ENCODE measurements around the gene PCDHGA6.
A peak's percentile ranks its signal among the peaks of the same experiment; 100 is the strongest.
"Not testable (repeated sequence)": the region's sequence is repeated elsewhere in the genome, so short reads cannot be mapped to it uniquely, and the experiment has no call there.

The PCDHGA6 gene

DNA sequence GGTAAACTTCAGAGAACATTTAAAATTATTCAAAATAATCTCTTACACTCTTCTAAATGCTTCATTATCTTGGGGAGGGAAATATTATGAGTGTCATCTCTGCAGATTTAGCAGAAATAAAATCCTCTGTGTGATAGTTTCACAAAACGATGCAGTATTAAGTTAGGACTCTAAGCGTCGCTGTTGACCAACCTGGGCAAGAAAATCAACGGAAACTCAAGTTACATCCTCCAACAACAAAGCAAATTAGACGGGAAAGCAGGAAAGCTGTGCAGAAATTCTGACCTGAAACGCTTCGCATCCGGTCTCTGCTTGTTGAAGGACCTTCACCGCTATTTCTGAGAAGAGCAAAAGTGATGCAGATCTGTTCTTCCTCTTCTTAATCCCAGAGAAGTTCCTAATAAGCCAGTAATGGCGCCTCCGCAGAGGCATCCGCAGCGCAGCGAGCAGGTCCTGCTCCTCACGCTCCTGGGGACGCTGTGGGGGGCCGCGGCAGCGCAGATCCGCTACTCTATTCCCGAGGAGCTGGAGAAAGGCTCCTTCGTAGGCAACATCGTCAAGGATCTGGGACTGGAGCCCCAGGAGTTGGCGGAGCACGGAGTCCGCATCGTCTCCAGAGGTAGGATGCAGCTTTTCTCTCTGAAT, at the start of gene PCDHGA6:
PCDHGA6 (plus strand) TSS at position 219 of the 645 bp plus-strand sequence; CDS start at position 412, 193 bp downstream.
- DNase-seq = no peak

DNA sequence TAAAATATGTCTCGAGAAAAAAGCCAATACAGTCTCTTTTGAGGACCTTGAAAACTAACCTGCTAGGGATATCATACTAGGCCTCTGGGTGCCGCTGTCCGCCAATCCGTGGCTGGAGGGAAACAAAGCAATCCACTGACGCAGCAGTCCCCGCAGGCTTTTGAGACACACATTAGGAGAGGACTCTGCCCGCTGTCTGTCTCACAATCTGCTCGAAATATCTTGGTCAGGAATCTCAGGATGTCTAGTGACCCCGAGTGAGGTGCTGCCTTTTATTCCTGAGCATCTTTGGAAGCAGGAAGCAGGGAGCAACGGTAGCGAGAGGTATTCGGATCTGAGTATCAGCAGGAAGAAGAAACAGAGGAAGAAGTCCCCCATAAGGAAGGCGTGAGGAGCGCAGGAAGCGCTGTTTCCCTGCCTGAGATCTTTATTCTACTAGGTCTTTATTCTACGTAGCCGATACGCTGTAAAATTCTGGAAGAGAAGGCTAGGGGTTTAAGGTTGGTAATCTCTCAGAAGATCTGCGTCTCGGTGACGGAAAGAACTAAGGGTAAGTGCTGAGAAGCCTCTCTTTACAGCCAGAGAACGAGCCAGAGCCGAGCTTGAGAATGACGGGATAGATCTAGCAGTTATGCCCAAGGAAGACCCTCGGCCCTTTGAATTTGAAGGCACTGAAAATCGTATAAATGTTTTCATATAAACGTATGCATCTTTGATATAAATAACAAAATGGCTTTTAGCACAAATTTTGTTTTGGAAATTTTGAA, 47.4 kb upstream of the PCDHGA6 start:
- DNase-seq = peak; percentile 81

DNA sequence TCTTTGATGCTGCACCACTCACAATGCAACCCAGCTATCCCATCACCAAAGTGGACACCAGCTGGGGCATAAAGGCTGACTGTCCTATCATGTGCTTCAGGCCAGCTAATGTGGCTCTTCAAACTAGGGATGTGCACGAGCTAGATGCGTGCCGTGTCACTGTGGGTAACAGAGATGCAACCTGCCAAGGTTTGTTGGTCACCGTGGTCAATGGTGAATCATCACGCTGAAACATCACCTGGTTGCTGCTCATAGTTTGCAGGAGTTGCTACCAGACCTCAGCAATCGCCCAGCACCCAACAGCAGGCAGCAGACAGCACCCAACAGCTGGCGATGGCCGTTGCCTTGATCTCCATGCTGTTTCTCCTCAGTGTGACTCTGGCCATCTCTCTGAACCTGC, 45.5 kb upstream of the PCDHGA6 start:
- no peak for DNase-seq

DNA sequence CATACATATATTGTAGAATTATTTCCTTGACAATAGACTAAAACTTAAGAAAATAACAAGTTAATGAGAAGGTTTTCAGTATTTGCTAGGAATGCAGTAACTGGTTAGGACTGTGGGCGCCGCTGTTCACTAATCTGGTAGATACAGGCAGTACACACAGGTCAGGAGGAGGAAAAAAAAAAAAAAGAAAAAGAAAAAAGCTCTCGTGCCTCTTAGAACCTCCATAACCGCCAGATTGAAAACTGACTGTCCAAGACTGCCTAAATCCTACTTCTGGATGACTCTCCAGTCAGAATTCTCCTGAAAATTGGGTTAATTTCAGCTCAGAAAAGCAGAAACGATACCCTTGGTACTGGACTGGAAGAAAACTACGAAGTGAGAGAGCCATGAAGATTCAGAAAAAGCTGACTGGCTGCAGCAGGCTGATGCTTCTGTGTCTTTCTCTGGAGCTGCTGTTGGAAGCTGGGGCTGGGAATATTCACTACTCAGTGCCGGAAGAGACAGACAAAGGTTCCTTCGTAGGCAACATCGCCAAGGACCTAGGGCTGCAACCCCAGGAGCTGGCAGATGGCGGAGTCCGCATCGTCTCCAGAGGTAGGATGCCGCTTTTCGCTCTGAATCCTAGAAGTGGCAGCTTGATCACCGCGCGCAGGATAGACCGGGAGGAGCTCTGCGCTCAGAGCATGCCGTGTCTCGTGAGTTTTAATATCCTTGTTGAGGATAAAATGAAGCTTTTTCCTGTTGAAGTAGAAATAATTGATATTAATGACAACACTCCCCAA, 43.2 kb upstream of the PCDHGA6 start, which contains the start of gene PCDHGA1:
PCDHGA1 (plus strand) TSS at position 216 of the 782 bp plus-strand sequence.
- DNase-seq = no peak

DNA sequence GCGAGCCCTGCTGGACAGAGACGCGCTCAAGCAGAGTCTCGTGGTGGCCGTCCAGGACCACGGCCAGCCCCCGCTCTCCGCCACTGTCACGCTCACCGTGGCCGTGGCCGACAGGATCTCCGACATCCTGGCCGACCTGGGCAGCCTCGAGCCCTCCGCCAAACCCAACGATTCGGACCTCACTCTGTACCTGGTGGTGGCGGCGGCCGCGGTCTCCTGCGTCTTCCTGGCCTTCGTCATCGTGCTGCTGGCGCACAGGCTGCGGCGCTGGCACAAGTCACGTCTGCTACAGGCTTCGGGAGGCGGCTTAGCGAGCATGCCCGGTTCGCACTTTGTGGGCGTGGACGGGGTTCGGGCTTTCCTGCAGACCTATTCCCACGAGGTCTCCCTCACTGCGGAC, 41.1 kb upstream of the PCDHGA6 start:
- not testable (repeated sequence) for DNase-seq

DNA sequence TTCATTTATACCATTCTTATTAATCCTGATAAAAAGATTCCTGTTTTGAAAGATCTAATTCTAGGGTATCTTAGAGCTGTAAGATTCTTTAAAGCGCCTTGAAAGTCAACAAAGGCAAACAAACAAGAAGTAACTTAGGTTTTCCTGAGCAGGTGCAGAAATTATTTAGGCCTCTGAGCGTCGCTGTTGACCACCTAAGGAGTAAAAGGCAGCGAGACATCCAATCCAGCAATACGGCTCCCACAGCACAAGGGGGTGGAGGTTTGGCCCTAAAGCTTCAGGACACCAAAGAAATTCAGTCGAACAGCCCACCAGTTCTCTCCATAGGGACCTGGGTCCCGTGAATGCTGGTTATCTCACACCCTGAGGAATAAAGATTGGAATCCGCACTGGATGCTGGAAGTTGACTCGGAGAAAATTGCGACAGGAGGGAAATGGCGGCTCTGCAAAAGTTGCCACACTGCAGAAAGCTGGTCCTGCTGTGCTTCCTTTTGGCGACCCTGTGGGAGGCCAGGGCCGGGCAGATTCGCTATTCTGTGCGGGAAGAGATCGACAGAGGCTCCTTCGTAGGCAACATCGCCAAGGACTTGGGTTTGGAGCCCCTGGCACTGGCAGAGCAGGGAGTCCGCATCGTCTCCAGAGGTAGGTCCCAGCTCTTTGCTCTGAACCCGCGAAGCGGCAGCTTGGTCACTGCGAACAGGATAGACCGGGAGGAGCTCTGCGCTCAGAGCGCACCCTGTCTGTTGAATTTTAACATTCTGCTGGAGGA, 35.0 kb upstream of the PCDHGA6 start, which contains the start of gene PCDHGA2:
PCDHGA2 (plus strand) TSS at position 223 of the 769 bp plus-strand sequence.
- DNase-seq = no peak

DNA sequence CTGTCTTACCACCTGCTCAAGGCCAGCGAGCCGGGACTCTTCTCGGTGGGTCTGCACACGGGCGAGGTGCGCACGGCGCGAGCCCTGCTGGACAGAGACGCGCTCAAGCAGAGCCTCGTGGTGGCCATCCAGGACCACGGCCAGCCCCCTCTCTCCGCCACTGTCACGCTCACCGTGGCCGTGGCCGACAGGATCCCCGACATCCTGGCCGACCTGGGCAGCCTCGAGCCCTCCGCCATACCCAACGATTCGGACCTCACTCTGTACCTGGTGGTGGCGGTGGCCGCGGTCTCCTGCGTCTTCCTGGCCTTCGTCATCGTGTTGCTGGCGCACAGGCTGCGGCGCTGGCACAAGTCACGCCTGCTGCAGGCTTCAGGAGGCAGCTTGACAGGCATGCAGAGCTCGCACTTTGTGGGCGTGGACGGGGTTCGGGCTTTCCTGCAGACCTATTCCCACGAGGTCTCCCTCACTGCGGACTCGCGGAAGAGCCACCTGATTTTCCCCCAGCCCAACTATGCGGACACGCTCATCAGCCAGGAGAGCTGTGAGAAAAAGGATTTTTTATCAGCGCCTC, 32.8 kb upstream of the PCDHGA6 start:
- not testable (repeated sequence) for DNase-seq

DNA sequence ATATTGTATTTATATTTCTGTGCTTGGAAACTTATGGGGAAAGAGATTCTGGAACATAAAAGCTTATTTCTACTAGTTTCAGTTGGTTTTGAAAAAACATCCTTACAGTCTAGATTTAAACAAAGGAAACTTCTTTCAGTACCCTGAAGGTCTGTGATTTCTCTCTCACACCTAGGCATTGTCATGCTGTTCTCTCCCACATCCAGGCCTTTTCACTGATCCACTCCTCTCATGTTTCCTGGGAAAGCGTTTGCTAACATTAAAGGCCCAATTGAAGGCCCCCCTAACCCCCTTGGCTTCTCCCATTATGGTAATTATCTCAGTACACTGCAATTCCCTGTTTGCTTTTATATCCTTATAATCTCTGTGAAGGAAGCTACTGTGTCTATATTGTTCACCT, 30.9 kb upstream of the PCDHGA6 start:
- no peak for DNase-seq

DNA sequence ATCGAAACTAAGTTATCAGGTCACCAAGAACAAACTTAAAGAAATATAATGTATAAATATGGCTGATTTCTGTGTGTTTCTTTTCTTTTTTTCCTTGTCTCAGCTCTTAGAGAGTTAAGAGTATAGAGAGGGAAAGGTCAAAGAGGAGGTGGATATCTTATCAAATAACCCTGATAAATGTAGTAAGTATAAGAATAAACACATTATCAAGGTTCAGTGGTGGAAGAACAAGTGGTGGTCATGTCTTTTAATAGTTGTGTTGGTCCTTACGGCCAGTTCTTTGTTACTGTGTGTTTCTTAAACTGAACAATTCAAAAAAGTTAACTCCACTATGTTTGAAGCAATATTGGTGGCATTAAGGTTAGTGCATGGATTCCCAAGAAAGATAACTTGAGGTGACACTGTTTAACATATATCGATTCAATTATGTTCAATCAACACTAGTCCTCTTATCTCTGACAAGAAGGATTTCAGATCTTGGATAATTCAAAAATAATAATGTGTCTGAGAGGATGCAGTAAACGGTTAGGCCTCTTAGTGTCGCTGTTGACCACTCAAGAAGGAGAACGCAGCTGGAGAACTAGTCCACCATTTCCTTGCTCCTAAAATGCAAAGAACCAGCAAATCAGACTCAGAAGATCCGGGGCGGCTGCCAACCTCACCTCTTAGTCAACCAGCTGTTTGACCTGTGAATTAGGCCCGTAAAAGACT, 30.3 kb upstream of the PCDHGA6 start, which contains the start of gene PCDHGA3:
PCDHGA3 (plus strand) TSS at position 588 of the 711 bp plus-strand sequence. CDS start 205 bp downstream, outside the sequence.
- DNase-seq = no peak

DNA sequence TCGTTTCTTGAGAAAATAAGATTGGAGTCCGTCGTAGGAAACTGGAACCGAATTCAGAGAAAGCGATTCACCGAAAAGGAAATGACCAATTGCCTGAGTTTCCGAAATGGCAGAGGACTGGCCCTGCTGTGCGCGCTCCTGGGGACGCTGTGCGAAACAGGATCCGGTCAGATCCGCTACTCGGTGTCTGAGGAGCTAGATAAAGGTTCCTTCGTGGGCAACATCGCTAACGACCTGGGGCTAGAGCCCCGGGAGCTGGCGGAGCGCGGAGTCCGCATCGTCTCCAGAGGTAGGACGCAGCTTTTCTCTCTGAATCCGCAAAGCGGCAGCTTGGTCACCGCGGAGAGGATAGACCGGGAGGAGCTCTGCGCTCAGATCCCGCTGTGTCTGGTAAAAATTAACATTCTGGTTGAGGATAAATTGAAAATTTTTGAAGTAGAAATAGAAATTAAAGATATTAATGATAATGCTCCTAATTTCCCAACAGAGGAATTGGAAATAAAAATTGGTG, 29.7 kb upstream of the PCDHGA6 start:
- DNase-seq = no peak

DNA sequence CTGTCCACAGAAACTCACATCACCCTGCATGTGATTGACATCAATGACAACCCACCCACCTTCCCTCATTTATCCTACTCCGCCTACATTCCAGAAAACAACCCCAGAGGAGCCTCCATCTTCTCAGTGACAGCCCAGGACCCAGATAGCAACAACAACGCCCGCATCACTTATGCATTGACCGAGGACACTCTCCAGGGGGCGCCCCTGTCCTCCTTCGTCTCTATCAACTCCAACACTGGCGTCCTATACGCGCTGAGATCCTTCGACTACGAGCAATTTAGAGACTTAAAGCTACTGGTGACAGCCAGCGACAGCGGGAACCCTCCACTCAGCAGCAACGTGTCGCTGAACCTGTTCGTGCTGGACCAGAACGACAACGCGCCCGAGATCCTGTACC, 28.4 kb upstream of the PCDHGA6 start:
- no peak for DNase-seq

DNA sequence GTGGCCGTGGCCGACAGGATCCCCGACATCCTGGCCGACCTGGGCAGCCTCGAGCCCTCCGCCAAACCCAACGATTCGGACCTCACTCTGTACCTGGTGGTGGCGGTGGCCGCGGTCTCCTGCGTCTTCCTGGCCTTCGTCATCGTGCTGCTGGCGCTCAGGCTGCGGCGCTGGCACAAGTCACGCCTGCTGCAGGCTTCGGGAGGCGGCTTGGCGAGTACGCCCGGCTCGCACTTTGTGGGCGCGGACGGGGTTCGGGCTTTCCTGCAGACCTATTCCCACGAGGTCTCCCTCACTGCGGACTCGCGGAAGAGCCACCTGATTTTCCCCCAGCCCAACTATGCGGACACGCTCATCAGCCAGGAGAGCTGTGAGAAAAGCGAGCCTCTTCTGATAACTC, 27.7 kb upstream of the PCDHGA6 start:
- DNase-seq = not testable (repeated sequence)

DNA sequence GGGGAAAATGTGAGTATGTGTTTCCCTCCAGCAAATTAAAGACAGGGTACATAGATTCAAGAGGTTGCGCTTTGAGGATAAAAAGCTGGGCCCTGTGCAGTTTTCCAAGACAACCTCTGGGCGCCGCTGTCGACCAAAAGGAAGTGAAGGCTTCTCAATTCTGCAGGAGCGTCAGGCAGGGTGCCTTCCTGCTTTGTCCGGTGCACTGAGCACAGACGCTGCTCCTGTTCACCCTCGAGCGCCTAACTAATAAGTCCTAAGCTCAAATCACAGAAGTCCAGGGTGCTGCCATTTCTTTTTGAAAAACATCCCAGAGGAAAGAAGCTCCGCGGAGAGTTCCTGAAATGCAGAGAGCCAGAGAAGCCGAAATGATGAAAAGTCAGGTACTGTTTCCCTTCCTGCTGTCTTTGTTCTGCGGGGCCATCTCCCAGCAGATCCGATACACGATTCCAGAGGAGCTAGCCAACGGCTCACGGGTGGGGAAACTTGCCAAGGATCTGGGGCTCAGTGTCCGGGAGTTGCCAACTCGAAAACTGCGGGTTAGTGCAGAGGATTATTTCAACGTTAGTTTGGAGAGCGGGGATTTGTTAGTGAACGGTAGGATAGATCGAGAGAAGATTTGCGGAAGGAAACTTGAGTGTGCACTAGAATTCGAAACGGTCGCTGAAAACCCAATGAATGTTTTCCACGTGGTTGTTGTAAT, 23.6 kb upstream of the PCDHGA6 start, which contains the start of gene PCDHGB1:
PCDHGB1 (plus strand) TSS at position 183 of the 703 bp plus-strand sequence; CDS start at position 345, 162 bp downstream.
- DNase-seq = peak; percentile 83

DNA sequence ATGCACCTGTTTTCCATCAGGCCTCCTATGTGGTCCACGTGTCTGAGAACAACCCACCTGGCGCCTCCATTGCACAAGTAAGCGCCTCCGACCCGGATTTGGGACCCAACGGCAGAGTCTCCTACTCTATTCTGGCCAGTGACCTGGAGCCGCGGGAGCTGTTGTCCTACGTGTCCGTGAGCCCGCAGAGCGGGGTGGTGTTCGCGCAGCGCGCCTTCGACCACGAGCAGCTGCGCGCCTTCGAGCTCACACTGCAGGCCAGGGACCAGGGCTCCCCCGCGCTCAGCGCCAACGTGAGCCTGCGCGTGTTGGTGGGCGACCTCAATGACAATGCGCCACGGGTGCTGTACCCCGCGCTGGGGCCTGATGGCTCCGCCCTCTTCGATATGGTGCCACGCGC, 22.1 kb upstream of the PCDHGA6 start:
- no peak for DNase-seq

DNA sequence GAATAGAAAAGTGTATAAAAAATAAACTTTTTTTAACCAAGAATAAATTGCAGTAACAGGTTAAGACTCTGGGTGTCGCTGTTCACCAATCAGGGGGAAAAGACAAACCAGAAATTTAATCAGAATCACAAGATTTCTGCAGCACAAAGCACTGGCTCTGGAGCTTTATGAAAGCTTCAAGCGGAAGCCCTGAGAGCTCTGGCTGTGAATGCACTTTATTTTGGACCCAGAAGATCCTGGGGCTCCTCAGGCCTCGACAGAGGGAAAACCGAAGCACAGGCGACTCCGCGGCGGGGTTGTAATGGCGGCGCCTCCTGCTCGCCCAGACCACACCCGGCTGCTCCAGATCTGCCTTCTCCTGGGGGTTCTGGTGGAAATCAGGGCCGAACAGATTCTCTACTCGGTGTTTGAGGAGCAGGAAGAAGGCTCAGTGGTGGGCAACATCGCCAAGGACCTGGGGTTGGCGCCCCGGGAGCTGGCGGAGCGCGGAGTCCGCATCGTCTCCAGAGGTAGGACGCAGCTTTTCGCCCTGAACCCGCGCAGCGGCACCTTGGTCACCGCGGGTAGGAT, 18.7 kb upstream of the PCDHGA6 start, which contains the start of gene PCDHGA4:
PCDHGA4 (plus strand) TSS at position 122 of the 570 bp plus-strand sequence; CDS start at position 209, 87 bp downstream.
- no peak for DNase-seq

DNA sequence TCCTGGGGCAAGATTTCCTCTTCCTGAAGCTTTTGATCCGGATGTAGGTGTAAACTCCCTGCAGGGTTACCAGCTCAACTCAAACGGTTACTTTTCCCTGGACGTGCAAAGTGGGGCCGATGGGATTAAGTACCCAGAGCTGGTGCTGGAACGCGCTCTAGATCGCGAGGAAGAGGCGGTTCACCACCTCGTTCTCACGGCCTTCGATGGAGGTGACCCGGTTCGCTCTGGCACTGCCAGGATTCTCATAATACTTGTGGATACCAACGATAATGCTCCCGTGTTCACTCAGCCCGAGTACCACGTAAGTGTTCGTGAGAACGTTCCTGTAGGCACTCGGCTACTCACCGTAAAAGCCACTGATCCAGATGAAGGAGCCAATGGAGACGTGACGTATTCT, 18.1 kb upstream of the PCDHGA6 start:
- no peak for DNase-seq

DNA sequence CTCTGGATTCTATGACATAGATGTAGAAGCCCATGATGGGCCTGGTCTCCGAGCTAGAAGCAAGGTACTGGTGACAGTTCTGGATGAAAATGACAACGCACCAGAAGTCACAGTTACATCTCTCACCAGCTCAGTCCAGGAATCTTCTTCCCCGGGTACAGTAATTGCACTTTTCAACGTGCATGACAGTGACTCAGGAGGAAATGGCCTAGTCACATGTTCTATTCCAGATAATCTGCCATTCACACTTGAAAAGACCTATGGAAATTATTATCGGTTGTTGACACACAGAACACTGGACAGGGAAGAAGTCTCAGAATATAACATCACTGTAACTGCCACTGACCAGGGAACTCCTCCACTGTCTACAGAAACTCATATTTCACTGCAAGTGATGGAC, 17.6 kb upstream of the PCDHGA6 start:
- DNase-seq = no peak

DNA sequence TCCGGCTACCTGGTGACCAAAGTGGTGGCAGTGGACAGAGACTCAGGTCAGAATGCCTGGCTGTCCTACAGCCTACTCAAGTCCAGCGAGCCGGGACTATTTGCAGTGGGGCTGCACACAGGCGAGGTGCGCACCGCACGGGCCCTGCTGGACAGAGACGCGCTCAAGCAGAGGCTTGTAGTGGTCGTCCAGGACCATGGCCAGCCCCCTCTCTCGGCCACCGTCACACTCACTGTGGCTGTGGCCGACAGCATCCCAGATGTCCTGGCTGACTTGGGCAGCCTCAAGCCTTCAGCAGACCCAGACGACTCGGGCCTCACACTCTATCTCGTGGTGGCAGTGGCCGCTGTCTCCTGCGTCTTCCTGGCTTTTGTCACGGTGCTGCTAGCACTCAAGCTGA, 16.7 kb upstream of the PCDHGA6 start:
- no peak for DNase-seq

DNA sequence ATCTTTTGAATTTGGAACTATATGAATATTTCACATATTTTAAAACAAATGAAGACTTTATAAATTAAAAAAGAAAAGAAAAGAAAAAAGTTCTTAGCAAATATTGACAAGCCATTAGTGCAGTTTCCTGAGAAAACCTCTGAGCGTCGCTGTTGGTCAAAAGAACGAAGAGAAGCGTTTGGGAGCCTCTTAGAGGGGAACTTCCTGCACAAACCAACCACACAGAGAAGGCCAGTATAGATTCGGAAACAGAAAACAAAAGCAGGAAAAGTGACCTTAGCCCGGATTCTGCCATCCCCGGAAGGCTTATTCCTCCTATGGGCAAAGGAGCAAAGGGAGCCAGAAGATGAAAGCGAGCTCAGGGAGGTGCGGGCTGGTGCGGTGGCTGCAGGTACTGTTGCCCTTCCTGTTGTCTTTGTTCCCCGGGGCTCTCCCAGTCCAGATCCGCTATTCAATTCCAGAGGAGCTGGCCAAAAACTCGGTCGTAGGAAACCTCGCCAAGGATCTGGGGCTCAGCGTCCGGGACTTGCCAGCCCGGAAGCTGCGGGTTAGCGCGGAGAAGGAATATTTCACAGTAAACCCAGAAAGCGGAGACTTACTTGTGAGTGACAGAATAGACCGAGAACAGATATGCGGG, 13.8 kb upstream of the PCDHGA6 start, which contains the start of gene PCDHGB2:
PCDHGB2 (plus strand) TSS at position 205 of the 637 bp plus-strand sequence; CDS start at position 347, 142 bp downstream.
- no peak for DNase-seq

Data from NCI-H146 (cell line).